Osteoblast (primary cell): ENCODE data around the gene DCST2. TPM values are rescaled to one million over a fixed set of nuclear protein-coding genes. Genes with fewer than 3 reads are reported as not detected.

Source experiments
- DNase-seq: peaks from one replicate; pipeline ENCODE4 v3.0.0; 2011; ENCODE audit warnings: low spot score, mixed read lengths; ENCODE audit not compliant: insufficient read length; ENCODE audit errors: missing footprints
- H2AFZ ChIP-seq: 2 replicates; pipeline ENCODE4 v1.6.0; 2011; ENCODE audit warnings: mild to moderate bottlenecking, low read length
- H3K27ac ChIP-seq: 2 replicates; pipeline ENCODE4 v1.5.1; 2011; ENCODE audit warnings: mild to moderate bottlenecking, low read depth, low read length, moderate library complexity
- H3K27me3 ChIP-seq: 2 replicates; pipeline ENCODE4 v1.6.0; 2012; ENCODE audit warnings: mild to moderate bottlenecking, control low read depth, inconsistent platforms, low read length, moderate library complexity; ENCODE audit not compliant: insufficient read depth
- H3K36me3 ChIP-seq: 2 replicates; pipeline ENCODE4 v1.5.1; 2011; ENCODE audit warnings: mild to moderate bottlenecking, low read length, control low read depth, moderate library complexity; ENCODE audit not compliant: insufficient read depth
- H3K4me1 ChIP-seq: 2 replicates; pipeline ENCODE4 v1.5.1; 2011; ENCODE audit warnings: mild to moderate bottlenecking, low read length, control low read depth, moderate library complexity; ENCODE audit not compliant: insufficient read depth
- H3K4me2 ChIP-seq: 2 replicates; pipeline ENCODE4 v1.6.0; 2011; ENCODE audit warnings: mild to moderate bottlenecking, low read length; ENCODE audit not compliant: insufficient read depth
- H3K4me3 ChIP-seq: fragments of 200-600 bp; sonication (generic); 3 replicates; pipeline ENCODE4 v1.5.1; 2012; ENCODE audit warnings: mild to moderate bottlenecking, low read length, inconsistent platforms; ENCODE audit not compliant: insufficient read depth
- H3K79me2 ChIP-seq: 2 replicates; pipeline ENCODE4 v1.6.0; 2012; ENCODE audit warnings: mild to moderate bottlenecking, low read length, control low read depth, inconsistent platforms; ENCODE audit not compliant: insufficient read depth
- H3K9me3 ChIP-seq: 2 replicates; pipeline ENCODE4 v1.5.1; 2011; ENCODE audit warnings: low read depth, low read length, control low read depth
- H4K20me1 ChIP-seq: 2 replicates; pipeline ENCODE4 v1.6.0; 2012; ENCODE audit warnings: mild to moderate bottlenecking, low read length, control low read depth; ENCODE audit not compliant: insufficient read depth
- total RNA-seq: library from RNA; depleted of rRNA; stranded (reverse); fragments of >200 nt; gene quantifications from 2 replicates; pipeline ENCODE4 v1.2.3, GENCODE V29; 2012
- TF ChIP-seq, protein P1 (sequence below): IDR thresholded peaks from 2 replicates; pipeline ENCODE4 v1.5.1; 2011; ENCODE audit warnings: mild to moderate bottlenecking, low read depth, low read length, moderate library complexity; ENCODE audit errors: extremely low read depth

The DCST2 gene
- total RNA-seq, 1 donor, result not detected

- Histone ChIP-seq H3K9me3 (no peaks in the 10 kb centered on the region), H3K4me2 (no peak overlapping the region), H3K79me2 (no peaks in the 10 kb centered on the region), H3K4me3 (no peak overlapping the region), H3K4me1 (peaks cover 6% of the 10 kb centered on the region), H3K27me3 (no peaks in the 10 kb centered on the region), H3K27ac (no peak overlapping the region), H3K36me3 (no peaks in the 10 kb centered on the region), H4K20me1 (peaks cover 3% of the 10 kb centered on the region), H2AFZ (no peak overlapping the region)
- TF ChIP-seq, protein P1, sequence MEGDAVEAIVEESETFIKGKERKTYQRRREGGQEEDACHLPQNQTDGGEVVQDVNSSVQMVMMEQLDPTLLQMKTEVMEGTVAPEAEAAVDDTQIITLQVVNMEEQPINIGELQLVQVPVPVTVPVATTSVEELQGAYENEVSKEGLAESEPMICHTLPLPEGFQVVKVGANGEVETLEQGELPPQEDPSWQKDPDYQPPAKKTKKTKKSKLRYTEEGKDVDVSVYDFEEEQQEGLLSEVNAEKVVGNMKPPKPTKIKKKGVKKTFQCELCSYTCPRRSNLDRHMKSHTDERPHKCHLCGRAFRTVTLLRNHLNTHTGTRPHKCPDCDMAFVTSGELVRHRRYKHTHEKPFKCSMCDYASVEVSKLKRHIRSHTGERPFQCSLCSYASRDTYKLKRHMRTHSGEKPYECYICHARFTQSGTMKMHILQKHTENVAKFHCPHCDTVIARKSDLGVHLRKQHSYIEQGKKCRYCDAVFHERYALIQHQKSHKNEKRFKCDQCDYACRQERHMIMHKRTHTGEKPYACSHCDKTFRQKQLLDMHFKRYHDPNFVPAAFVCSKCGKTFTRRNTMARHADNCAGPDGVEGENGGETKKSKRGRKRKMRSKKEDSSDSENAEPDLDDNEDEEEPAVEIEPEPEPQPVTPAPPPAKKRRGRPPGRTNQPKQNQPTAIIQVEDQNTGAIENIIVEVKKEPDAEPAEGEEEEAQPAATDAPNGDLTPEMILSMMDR, result no peak
- DNase-seq, result no peak
Measured at GRCh38 chr1:155023627-155024026, 10.0 kb downstream of the DCST2 start.

- peaks cover 12% of the 10 kb centered on the region for H3K4me1 ChIP-seq
- H3K36me3 ChIP-seq, result no peaks in the 10 kb centered on the region
- H3K79me2 ChIP-seq, result no peaks in the 10 kb centered on the region
- no peak overlapping the region for H2AFZ ChIP-seq
- no peaks in the 10 kb centered on the region for H3K9me3 ChIP-seq
- H3K27ac ChIP-seq, result no peak overlapping the region
- no peak overlapping the region for H3K4me3 ChIP-seq
- peaks cover 4% of the 10 kb centered on the region for H4K20me1 ChIP-seq
- H3K27me3 ChIP-seq, result no peaks in the 10 kb centered on the region
- no peak for DNase-seq
- TF ChIP-seq, protein P1, result no peak
- H3K4me2 ChIP-seq, result no peak overlapping the region
Measured at GRCh38 chr1:155022927-155023236, 10.7 kb downstream of the DCST2 start.

DNA sequence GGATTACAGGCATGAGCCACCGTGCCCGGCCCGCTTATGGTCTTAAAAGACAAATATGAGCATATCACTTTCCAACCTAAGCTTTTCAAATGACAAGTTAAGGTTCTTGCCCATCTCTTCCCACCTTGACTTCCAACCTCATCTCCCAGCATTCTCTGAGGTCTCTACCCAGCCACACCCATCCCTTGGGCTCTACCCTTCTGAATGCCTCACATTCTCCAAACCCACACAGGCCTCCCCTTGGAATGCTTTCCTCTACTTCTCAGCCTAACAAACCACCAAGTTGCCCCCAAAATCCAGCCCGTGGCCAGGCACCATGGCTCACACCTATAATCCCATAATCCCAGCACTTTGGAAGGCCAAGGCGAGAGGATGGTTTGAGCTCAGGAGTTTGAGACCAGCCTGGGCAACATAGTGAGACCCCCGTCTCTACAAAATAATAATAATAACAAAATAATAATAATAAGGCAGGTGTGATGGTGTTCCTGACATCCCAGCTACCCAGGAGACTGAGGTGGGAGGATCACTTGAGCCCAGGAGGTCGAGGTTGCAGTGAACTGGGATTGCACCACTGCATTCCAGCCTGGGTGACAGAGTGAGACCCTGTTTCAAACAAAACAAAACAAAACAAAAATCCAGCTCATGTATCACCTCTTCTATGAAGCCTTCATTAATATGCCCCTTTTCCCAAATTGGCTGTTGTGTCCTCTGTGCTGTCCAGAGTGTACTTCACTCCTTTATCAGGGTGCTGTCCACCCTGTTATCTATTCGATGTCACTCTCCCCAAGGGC, 11.2 kb downstream of the DCST2 start:
- no peak overlapping the region for H3K27ac ChIP-seq
- H3K4me3 ChIP-seq, result no peak overlapping the region
- TF ChIP-seq, protein P1, result no peak

GRCh38 chr1:155019377-155020245, 14.0 kb downstream of the DCST2 start:
- Histone ChIP-seq H3K79me2 (no peaks in the 10 kb centered on the region), H3K36me3 (peaks cover 9% of the 10 kb centered on the region), H3K4me3 (no peak overlapping the region), H3K27me3 (no peaks in the 10 kb centered on the region), H2AFZ (no peak overlapping the region), H3K9me3 (no peaks in the 10 kb centered on the region), H3K27ac (no peak overlapping the region), H3K4me1 (peaks cover 15% of the 10 kb centered on the region), H4K20me1 (peaks cover 7% of the 10 kb centered on the region), H3K4me2 (no peak overlapping the region)
- DNase-seq, result peak; percentile 17
- TF ChIP-seq, protein P1, result no peak

More for the DNA sequence above, 11.2 kb downstream of the DCST2 start:
- Histone ChIP-seq H3K27me3 (no peaks in the 10 kb centered on the region), H4K20me1 (peaks cover 7% of the 10 kb centered on the region), H3K9me3 (no peaks in the 10 kb centered on the region), H3K36me3 (no peaks in the 10 kb centered on the region), H2AFZ (no peak overlapping the region), H3K4me2 (no peak overlapping the region), H3K79me2 (no peaks in the 10 kb centered on the region), H3K4me1 (peaks cover 15% of the 10 kb centered on the region)
- no peak for DNase-seq
